DOHH2 (cell line): ENCODE results near the gene SPRY1.

ENCODE experiments used
- H3F3A ChIP-seq: fragments of 200-600 bp; sonication (generic), shearing (Covaris generic); 2 replicates; pipeline ENCODE4 v1.6.0; 2016; ENCODE audit warnings: antibody characterized with exemption, mild to moderate bottlenecking; ENCODE audit not compliant: control insufficient read depth, insufficient read depth
- H3K27ac ChIP-seq: fragments of 200-600 bp; sonication (generic); 2 replicates; pipeline ENCODE4 v1.5.1; 2014; ENCODE audit warnings: low read depth, mild to moderate bottlenecking, low read length, moderate library complexity
- H3K27me3 ChIP-seq: fragments of 200-600 bp; sonication (generic); 2 replicates; pipeline ENCODE4 v1.6.1; 2014; ENCODE audit warnings: mild to moderate bottlenecking, low read length, mixed read lengths; ENCODE audit not compliant: control insufficient read depth
- H3K36me3 ChIP-seq: fragments of 200-600 bp; sonication (generic); 2 replicates; pipeline ENCODE4 v1.6.1; 2014; ENCODE audit warnings: mild to moderate bottlenecking, low read length, moderate library complexity, mixed read lengths; ENCODE audit not compliant: control insufficient read depth
- H3K4me1 ChIP-seq: fragments of 200-600 bp; sonication (generic); 2 replicates; pipeline ENCODE4 v1.6.1; 2014; ENCODE audit warnings: mild to moderate bottlenecking, low read length, mixed read lengths; ENCODE audit not compliant: control insufficient read depth
- H3K4me2 ChIP-seq: fragments of 200-600 bp; sonication (generic); 2 replicates; pipeline ENCODE4 v1.6.0; 2014; ENCODE audit warnings: mild to moderate bottlenecking, low read length, moderate library complexity
- H3K4me3 ChIP-seq: fragments of 200-600 bp; sonication (generic); 2 replicates; pipeline ENCODE4 v1.5.1; 2014; ENCODE audit warnings: mild to moderate bottlenecking, low read length, mixed read lengths
- H3K79me2 ChIP-seq: fragments of 200-600 bp; sonication (generic); 2 replicates; pipeline ENCODE4 v1.6.1; 2014; ENCODE audit warnings: mild to moderate bottlenecking, low read length, mixed read lengths; ENCODE audit not compliant: control insufficient read depth
- H3K9me2 ChIP-seq: fragments of 200-600 bp; sonication (generic); replicated peaks from 2 replicates; pipeline ENCODE4 v1.6.1; 2014; ENCODE audit warnings: mild to moderate bottlenecking, low read length, mixed read lengths; ENCODE audit not compliant: control insufficient read depth
- H3K9me3 ChIP-seq: fragments of 200-600 bp; sonication (generic); 2 replicates; pipeline ENCODE4 v1.6.1; 2014; ENCODE audit warnings: antibody characterized with exemption, low read length, mixed read lengths; ENCODE audit not compliant: control insufficient read depth, insufficient read depth
- H4K20me1 ChIP-seq: fragments of 200-600 bp; sonication (generic); 2 replicates; pipeline ENCODE4 v1.6.0; 2014; ENCODE audit warnings: low read depth, mild to moderate bottlenecking, antibody characterized with exemption, low read length, moderate library complexity; ENCODE audit not compliant: control insufficient read depth, insufficient read depth
- EZH2phosphoT487 ChIP-seq: fragments of 200-600 bp; sonication (generic); IDR thresholded peaks from 2 replicates; pipeline ENCODE4 v1.6.1; 2017; ENCODE audit warnings: borderline replicate concordance, mild to moderate bottlenecking, antibody characterized with exemption, low read length, moderate library complexity, mixed read lengths
- TF ChIP-seq, protein P1 (sequence below): fragments of 200-600 bp; sonication (generic); IDR thresholded peaks from one replicate; pipeline ENCODE4 v1.5.1; 2014; ENCODE audit warnings: antibody characterized with exemption, mild to moderate bottlenecking, low read depth, low read length; ENCODE audit not compliant: poor library complexity, severe bottlenecking

SPRY1 gene

GRCh38 chr4:123421227-123421936 lies 24.8 kb downstream of the SPRY1 start:
- no peaks in the 10 kb centered on the region for H3F3A ChIP-seq
- no peak overlapping the region for H3K27ac ChIP-seq
- no peaks in the 10 kb centered on the region for H3K79me2 ChIP-seq
- H3K36me3 ChIP-seq = no peaks in the 10 kb centered on the region
- no peak overlapping the region for H3K4me3 ChIP-seq
- no peaks in the 10 kb centered on the region for H3K9me3 ChIP-seq
- TF ChIP-seq EZH2phosphoT487 = no peak
- TF ChIP-seq, protein P1, sequence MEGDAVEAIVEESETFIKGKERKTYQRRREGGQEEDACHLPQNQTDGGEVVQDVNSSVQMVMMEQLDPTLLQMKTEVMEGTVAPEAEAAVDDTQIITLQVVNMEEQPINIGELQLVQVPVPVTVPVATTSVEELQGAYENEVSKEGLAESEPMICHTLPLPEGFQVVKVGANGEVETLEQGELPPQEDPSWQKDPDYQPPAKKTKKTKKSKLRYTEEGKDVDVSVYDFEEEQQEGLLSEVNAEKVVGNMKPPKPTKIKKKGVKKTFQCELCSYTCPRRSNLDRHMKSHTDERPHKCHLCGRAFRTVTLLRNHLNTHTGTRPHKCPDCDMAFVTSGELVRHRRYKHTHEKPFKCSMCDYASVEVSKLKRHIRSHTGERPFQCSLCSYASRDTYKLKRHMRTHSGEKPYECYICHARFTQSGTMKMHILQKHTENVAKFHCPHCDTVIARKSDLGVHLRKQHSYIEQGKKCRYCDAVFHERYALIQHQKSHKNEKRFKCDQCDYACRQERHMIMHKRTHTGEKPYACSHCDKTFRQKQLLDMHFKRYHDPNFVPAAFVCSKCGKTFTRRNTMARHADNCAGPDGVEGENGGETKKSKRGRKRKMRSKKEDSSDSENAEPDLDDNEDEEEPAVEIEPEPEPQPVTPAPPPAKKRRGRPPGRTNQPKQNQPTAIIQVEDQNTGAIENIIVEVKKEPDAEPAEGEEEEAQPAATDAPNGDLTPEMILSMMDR = no peak
- H4K20me1 ChIP-seq = no peaks in the 10 kb centered on the region
- H3K9me2 ChIP-seq = no peaks in the 10 kb centered on the region
- H3K4me1 ChIP-seq = peaks cover 10% of the 10 kb centered on the region
- H3K27me3 ChIP-seq = no peaks in the 10 kb centered on the region
- no peak overlapping the region for H3K4me2 ChIP-seq

DNA sequence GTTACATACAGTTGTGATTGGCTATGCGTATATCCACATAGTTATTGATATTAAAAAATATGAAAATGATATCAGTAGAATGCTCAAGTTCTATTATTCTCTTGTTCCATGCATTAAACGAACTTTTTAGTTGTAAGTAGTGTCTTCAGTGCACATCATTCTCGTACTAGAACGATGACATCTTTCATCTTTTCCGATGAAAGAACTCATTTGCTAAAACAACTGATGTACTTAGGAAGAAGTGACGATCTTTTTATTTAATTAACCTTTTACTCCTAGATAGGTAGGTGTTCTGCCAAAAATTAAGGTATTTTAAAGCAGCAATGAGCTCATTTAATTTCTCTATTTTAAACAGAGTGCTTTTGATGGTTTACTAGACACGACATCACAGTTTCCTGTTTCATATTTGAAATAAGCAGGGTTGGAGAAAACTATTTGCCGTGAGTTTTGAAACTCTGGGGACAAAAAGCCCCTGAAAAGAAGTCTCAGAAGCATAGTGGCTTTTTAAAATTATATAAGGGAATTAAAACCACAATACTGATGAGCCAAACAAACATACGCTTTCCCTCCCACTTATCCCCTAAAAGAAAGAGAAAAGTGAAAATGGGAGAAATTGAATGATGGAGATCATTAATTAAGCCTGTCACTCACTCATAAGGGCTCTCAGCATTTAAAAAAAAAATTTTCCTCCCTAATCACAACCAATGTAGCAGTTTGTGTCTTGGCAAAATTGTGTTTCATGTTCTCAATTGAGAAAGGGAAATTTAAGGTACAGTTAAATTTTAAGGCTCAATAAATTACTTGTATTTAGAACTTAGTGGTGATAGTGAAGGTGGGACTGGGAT lies 25.6 kb downstream of the SPRY1 start:
- H3K4me1 ChIP-seq = peaks cover 10% of the 10 kb centered on the region
- H3K27me3 ChIP-seq = no peaks in the 10 kb centered on the region
- H3K9me3 ChIP-seq = no peaks in the 10 kb centered on the region
- no peaks in the 10 kb centered on the region for H4K20me1 ChIP-seq
- no peak overlapping the region for H3K27ac ChIP-seq
- H3K36me3 ChIP-seq = no peaks in the 10 kb centered on the region
- TF ChIP-seq, protein P1 = no peak
- no peaks in the 10 kb centered on the region for H3K9me2 ChIP-seq
- no peaks in the 10 kb centered on the region for H3K79me2 ChIP-seq
- no peak overlapping the region for H3K4me3 ChIP-seq
- no peak overlapping the region for H3K4me2 ChIP-seq
- H3F3A ChIP-seq = no peaks in the 10 kb centered on the region

- Histone ChIP-seq H3F3A (no peaks in the 10 kb centered on the region), H3K27ac (no peak overlapping the region), H4K20me1 (no peaks in the 10 kb centered on the region), H3K4me3 (no peak overlapping the region), H3K9me3 (no peaks in the 10 kb centered on the region), H3K36me3 (no peaks in the 10 kb centered on the region), H3K79me2 (no peaks in the 10 kb centered on the region), H3K4me1 (peaks cover 10% of the 10 kb centered on the region), H3K4me2 (no peak overlapping the region), H3K9me2 (no peaks in the 10 kb centered on the region), H3K27me3 (no peaks in the 10 kb centered on the region)
- no peak for TF ChIP-seq EZH2phosphoT487
- TF ChIP-seq, protein P1 = no peak
Observed at GRCh38 chr4:123423819-123424218, 27.2 kb downstream of the SPRY1 start.
